Osteocyte (in vitro differentiated cells): Measurements from ENCODE around the gene MTCH2. TPM values are rescaled to one million over a fixed set of nuclear protein-coding genes. Genes with fewer than 3 reads are reported as not detected.

ENCODE experiments used
- DNase-seq: peaks from one replicate; pipeline ENCODE4 v3.0.0; 2021; ENCODE audit warnings: mixed read lengths; ENCODE audit not compliant: unreplicated experiment; ENCODE audit errors: extremely low spot score
- H3K27ac Mint-ChIP-seq: one replicate; pipeline ENCODE4 v1.8.0; 2021; ENCODE audit warnings: mild to moderate bottlenecking, mixed read lengths; ENCODE audit not compliant: unreplicated experiment
- H3K27me3 Mint-ChIP-seq: one replicate; pipeline ENCODE4 v1.8.0; 2021; ENCODE audit warnings: mixed read lengths; ENCODE audit not compliant: unreplicated experiment
- H3K36me3 Mint-ChIP-seq: one replicate; pipeline ENCODE4 v1.8.0; 2021; ENCODE audit warnings: mixed read lengths; ENCODE audit not compliant: unreplicated experiment
- H3K4me1 Mint-ChIP-seq: one replicate; pipeline ENCODE4 v1.8.0; 2021; ENCODE audit warnings: mixed read lengths; ENCODE audit not compliant: unreplicated experiment
- H3K4me3 Mint-ChIP-seq: one replicate; pipeline ENCODE4 v1.8.0; 2021; ENCODE audit warnings: mild to moderate bottlenecking, moderate library complexity, mixed read lengths; ENCODE audit not compliant: unreplicated experiment
- H3K9me3 Mint-ChIP-seq: one replicate; pipeline ENCODE4 v1.8.0; 2021; ENCODE audit warnings: mixed read lengths; ENCODE audit not compliant: unreplicated experiment
- total RNA-seq: library from RNA; stranded (reverse); gene quantifications from 2 replicates; pipeline ENCODE4 v1.2.1, GENCODE V29; 2021
- TF ChIP-seq, protein P1 (sequence below): fragments of 200-600 bp; sonication (generic); IDR thresholded peaks from 2 replicates; pipeline ENCODE4 v1.5.0; 2021; ENCODE audit warnings: antibody characterized with exemption, mild to moderate bottlenecking, moderate library complexity

MTCH2 gene
- total RNA-seq, 1 donor from 2014 or later = 84.4 TPM

DNA sequence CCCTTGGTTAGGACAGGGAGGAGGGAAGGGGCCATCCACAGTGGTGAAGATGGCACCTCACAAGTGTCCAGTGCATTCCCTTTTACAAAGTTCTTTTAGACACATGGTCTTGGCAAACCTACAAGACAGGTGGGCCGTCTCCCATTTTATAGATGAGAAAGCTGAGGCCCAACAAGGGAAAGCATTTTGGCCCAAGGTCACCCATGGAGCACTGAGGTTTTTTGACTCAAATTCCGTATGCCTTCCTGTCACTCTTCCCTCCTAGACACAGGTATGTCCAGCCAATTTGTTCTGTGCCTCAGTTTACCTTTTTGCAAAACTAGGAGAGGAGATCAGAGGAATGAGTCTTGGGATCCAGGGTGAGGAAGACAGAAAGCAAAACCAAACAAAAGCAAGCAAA, 49.4 kb downstream of the MTCH2 start:
- no peaks in the 10 kb centered on the region for H3K36me3 Mint-ChIP-seq
- TF ChIP-seq, protein P1, sequence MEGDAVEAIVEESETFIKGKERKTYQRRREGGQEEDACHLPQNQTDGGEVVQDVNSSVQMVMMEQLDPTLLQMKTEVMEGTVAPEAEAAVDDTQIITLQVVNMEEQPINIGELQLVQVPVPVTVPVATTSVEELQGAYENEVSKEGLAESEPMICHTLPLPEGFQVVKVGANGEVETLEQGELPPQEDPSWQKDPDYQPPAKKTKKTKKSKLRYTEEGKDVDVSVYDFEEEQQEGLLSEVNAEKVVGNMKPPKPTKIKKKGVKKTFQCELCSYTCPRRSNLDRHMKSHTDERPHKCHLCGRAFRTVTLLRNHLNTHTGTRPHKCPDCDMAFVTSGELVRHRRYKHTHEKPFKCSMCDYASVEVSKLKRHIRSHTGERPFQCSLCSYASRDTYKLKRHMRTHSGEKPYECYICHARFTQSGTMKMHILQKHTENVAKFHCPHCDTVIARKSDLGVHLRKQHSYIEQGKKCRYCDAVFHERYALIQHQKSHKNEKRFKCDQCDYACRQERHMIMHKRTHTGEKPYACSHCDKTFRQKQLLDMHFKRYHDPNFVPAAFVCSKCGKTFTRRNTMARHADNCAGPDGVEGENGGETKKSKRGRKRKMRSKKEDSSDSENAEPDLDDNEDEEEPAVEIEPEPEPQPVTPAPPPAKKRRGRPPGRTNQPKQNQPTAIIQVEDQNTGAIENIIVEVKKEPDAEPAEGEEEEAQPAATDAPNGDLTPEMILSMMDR = no peak
- H3K27me3 Mint-ChIP-seq = peaks cover 26% of the 10 kb centered on the region
- H3K4me1 Mint-ChIP-seq = peaks cover 9% of the 10 kb centered on the region
- H3K9me3 Mint-ChIP-seq = no peaks in the 10 kb centered on the region
- H3K27ac Mint-ChIP-seq = no peak overlapping the region
- no peak overlapping the region for H3K4me3 Mint-ChIP-seq
- DNase-seq = no peak

DNA sequence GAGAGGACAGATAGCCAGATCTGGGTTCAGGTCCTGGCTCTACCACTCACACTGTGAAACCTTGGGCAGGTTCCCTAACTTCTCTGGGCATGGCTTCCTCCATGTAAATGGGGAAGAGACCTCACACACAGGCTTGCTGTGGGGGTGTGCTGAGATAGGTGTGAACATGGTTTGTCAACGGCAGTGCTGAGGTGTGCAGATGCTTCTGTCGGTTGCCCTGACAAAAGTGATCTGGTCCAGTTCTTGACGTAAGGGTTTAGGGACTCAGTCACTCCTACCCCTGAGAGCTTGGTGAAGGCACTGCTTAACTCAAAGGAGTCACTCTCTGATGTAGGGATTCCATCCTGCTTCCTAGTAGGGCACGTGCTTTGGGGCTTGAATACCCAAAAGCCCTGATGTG, 50.1 kb downstream of the MTCH2 start:
- no peak for DNase-seq
- Mint-ChIP-seq H3K4me1 (peaks cover 9% of the 10 kb centered on the region), H3K27me3 (peaks cover 26% of the 10 kb centered on the region), H3K9me3 (no peaks in the 10 kb centered on the region), H3K27ac (no peak overlapping the region), H3K36me3 (no peaks in the 10 kb centered on the region), H3K4me3 (no peak overlapping the region)
- TF ChIP-seq, protein P1 = no peak

DNA sequence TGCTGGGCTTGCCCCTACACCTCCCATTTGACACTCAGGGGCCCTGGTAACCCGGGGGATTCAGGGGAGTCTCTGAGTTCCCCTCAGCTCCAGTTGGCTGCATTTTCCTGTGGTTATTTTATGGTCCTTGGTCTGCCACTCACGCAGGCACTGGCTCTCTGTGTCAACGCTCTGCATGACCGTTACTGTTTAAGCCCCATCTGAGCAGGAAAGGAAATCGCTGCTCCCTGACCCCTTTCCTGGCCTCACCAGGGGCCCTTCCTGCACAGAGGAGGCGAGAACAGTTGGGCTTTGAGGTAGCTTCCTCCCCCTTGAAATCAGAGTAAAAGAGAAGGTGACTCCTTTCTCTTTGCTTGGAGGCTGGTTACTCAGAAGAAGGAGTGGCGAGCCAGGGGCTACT, 50.6 kb downstream of the MTCH2 start:
- H3K9me3 Mint-ChIP-seq = no peaks in the 10 kb centered on the region
- H3K27ac Mint-ChIP-seq = no peak overlapping the region
- H3K4me3 Mint-ChIP-seq = no peak overlapping the region
- no peaks in the 10 kb centered on the region for H3K36me3 Mint-ChIP-seq
- DNase-seq = no peak
- peaks cover 26% of the 10 kb centered on the region for H3K27me3 Mint-ChIP-seq
- TF ChIP-seq, protein P1 = no peak
- H3K4me1 Mint-ChIP-seq = peaks cover 9% of the 10 kb centered on the region

DNA sequence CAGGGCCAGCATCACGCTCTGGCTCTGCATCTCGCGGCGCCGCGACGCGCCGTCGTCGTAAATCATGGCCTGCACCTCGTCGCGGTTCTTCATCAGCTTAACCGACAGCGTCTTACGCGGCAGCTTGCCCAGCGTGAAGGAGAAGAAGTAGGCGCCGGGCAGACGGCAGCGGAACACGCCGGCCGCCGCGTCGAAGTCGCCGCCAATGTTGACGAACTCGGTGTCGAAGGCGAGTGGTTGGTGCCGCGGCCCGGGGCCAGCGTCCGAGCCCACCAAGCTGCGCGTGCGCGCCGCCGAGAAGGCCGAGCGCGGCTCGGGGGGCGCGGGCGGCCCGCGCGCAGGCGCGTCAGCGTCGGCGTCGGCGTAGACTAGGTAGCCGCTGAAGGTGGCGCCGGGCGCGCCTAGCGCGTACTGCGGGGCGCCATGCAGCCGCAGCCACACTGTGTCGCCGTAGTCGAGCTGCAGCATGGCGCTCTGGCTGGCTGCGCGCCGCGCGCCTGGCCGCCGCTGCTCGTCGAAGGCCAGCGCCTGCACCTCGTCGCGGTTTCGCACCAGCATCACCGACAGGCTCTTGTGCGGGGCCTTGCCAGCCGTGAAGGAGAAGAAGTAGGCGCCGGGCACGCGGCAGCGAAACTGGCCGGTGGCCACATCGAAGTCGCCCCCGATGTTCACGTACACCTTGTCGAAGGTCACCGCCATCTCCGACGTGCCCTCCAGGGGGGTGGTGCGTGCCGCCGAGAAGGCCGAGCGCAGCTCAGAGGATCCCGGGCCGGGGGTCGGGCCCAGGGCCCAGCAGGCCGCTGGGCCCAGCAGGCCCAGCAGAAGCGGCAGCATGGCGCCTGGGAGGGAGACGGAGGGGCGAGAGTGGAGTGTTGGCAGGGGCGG, 52.1 kb downstream of the MTCH2 start:
- no peak overlapping the region for H3K4me3 Mint-ChIP-seq
- no peak overlapping the region for H3K27ac Mint-ChIP-seq
- H3K27me3 Mint-ChIP-seq = peaks cover 19% of the 10 kb centered on the region
- no peak for DNase-seq
- TF ChIP-seq, protein P1 = no peak
- H3K4me1 Mint-ChIP-seq = peaks cover 9% of the 10 kb centered on the region
- no peaks in the 10 kb centered on the region for H3K36me3 Mint-ChIP-seq
- H3K9me3 Mint-ChIP-seq = no peaks in the 10 kb centered on the region

DNA sequence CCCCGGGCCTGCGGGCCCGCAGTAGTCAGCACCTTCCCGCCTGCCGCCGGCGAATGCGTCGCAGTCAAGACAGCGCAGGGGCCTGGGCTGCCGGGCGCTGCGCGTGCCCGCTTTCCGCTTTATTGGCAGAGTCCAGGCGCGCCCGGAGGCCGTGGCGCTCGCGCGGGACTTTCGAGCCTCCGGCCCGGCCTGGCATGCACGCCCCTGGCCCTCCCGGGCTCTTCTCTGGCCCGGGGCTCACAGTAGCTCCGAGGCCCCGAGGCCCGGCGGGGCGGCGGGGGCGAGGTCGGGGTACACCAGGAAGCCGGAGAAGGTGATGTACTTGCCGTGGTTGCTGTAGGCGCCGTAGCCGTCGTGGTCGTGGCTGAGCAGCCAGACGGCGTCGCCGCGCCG, 52.8 kb downstream of the MTCH2 start:
- Mint-ChIP-seq H3K36me3 (no peaks in the 10 kb centered on the region), H3K9me3 (no peaks in the 10 kb centered on the region), H3K4me1 (peaks cover 7% of the 10 kb centered on the region), H3K4me3 (no peak overlapping the region), H3K27ac (no peak overlapping the region), H3K27me3 (peaks cover 14% of the 10 kb centered on the region)
- DNase-seq = no peak
- TF ChIP-seq, protein P1 = no peak
